Naive B cell (primary cell): ENCODE results near the gene REXO1. TPM values are rescaled to one million over a fixed set of nuclear protein-coding genes. Genes with fewer than 3 reads are reported as not detected.

ENCODE experiments used
- ATAC-seq, 2 donors: fragments of 150-1000 bp; cut with Tn5 transposase; 2 replicates each; pipeline ENCODE4 v1.10.0; 2021; ENCODE audit warnings: low read depth in 2 of 2, mild to moderate bottlenecking in 2 of 2, moderate library complexity in 2 of 2
- DNase-seq: peaks from one replicate; pipeline ENCODE4 v3.0.0; 2022
- H3K27ac Mint-ChIP-seq, 6 donors: one replicate each; pipeline ENCODE4 v1.8.0; 2020 to 2022; ENCODE audit warnings: mild to moderate bottlenecking in 6 of 6, mixed read lengths in 6 of 6, moderate library complexity in 5 of 6, inconsistent platforms in 2 of 6
- H3K27me3 Mint-ChIP-seq, 3 donors: one replicate each; pipeline ENCODE4 v1.8.0; 2021 to 2022; ENCODE audit warnings: mixed read lengths in 3 of 3, mild to moderate bottlenecking in 1 of 3
- H3K36me3 Mint-ChIP-seq, 2 donors: one replicate each; pipeline ENCODE4 v1.8.0; 2020 to 2022; ENCODE audit warnings: mixed read lengths in 2 of 2, inconsistent platforms in 1 of 2, mild to moderate bottlenecking in 1 of 2
- H3K4me1 Mint-ChIP-seq, 3 donors: one replicate each; pipeline ENCODE4 v1.8.0; 2020 to 2022; ENCODE audit warnings: mixed read lengths in 3 of 3, inconsistent platforms in 1 of 3, mild to moderate bottlenecking in 1 of 3, moderate library complexity in 1 of 3
- H3K4me3 Mint-ChIP-seq, 8 donors: one replicate each; pipeline ENCODE4 v1.8.0; 2020 to 2022; ENCODE audit warnings: mild to moderate bottlenecking in 8 of 8, mixed read lengths in 8 of 8, moderate library complexity in 8 of 8, inconsistent platforms in 2 of 8
- H3K9me3 Mint-ChIP-seq, 7 donors: one replicate each; pipeline ENCODE4 v1.8.0; 2020 to 2022; ENCODE audit warnings: mixed read lengths in 7 of 7, mild to moderate bottlenecking in 5 of 7, inconsistent platforms in 2 of 7, moderate library complexity in 1 of 7
- polyA plus RNA-seq, 6 donors: library from polyadenylated mRNA; unstranded; fragments of 300-500 nt; fragmentation: Illumina TruSeq; gene quantifications; one replicate each; pipeline ENCODE4 v1.2.3, GENCODE V29; 2021; ENCODE audit warnings: low read depth in 6 of 6

Gene REXO1
- polyA plus RNA-seq, 6 donors from 2014 or later: 0.96 to 18.1 (median 5.2) TPM

DNA sequence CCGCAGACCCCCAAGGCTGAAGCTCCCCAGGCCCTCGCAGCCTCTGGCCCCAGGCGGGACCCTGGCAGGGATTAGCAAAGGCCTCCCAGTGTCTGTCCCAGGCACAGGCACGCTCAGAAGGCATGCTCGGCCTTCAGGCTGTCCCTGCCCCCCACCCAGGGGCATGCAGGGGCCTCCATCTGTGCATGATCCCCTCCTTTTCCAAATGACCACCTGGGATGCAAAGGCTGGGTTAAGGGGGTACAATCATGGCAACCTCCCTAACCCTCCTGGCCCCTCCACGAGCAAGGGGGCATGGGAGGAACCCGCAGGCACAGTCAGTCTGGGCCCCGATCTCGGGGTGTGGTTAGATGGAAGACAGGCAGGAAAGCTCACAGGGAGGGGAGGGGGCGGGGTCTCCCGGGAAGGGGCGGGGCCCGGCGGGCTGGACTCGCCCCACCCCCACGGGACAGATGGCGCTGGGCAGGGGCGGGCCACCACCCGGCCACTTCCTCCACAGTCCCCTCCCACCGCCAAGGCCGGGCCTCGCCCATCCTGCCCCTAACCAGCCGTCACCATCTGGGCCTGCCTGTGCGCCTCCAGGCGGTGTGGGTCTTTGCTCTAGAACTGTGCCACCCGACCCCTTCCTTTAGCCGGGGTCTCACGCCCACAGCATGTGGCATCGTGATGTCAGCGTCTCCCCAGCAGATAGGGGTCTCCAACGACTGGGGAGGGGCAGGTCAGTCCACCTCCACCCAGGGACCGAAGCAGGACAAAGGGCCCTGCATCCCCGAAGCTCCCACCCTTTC, 7.0 kb upstream of the REXO1 start:
- DNase-seq (peak; percentile 63), ATAC-seq (peak; percentile 36 to 39)
- Mint-ChIP-seq H3K4me3 (peak overlapping the region; percentile 80 to 90 (median 85)), H3K27me3 (no peaks in the 10 kb centered on the region), H3K27ac (peak overlapping the region; percentile 65 to 91 (median 85)), H3K36me3 (no peaks in the 10 kb centered on the region), H3K4me1 (peaks cover 50 to 74% (median 59%) of the 10 kb centered on the region in 3 donors), H3K9me3 (no peaks in the 10 kb centered on the region)

DNA sequence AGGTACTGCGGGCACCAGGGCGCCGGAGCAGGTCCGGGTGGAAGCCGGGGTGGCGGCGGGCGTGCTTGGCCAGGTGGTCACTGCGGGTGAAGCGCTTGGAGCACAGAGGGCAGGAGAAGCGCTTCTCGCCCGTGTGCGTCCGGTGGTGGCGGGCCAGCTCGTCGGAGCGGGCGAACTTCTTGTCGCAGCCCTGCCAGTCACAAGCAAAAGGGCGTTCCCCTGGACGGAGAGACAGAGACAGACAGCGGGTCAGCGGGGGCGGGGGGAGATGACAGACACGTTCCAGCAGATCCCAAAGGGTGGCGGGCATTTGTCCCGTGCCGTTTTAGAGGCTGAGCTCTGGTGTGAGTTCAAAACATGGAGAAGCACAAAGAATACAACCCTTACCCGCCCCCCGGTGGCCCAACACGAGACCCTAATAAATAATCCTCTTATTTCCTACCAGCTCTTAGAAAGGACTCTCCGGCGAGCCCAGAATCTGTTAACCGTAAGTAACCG, 6.3 kb upstream of the REXO1 start:
- H3K27me3 Mint-ChIP-seq: no peaks in the 10 kb centered on the region
- H3K4me1 Mint-ChIP-seq: peaks cover 53 to 78% (median 62%) of the 10 kb centered on the region in 3 donors
- peak overlapping the region; percentile 53 to 87 (median 72) for H3K4me3 Mint-ChIP-seq
- DNase-seq (no peak), ATAC-seq (no peak)
- H3K9me3 Mint-ChIP-seq: no peaks in the 10 kb centered on the region
- no peaks in the 10 kb centered on the region for H3K36me3 Mint-ChIP-seq
- H3K27ac Mint-ChIP-seq: peak overlapping the region in 3 of 6 donors; percentile 47 to 86 (median 75)

DNA sequence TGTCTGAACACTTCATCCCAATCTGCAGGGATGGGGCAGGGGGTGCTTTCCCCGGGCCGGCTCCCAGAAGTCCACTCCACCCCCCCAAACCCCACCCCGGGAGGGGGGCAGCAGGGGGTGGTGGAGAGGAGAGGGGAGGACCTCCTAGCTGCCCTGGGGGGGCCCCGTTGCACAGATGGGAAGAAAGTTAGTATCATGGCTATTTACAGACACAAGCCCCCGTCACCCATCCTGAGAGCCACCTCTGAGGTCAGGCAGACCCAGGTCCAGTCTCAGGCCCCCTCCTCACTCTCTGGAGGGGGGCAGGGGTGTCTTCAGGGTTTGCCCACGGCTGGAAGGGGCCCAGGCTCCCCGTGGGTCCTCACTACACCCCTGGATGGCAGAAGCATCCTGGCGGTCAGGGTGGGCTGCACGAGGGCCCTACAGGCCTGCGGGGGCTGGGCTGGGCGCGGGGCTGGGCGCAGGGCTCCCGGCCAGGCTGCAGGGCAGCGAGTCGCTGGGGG, 5.8 kb upstream of the REXO1 start:
- Mint-ChIP-seq H3K27ac (no peak overlapping the region), H3K4me1 (peaks cover 50 to 73% (median 62%) of the 10 kb centered on the region in 3 donors), H3K9me3 (no peaks in the 10 kb centered on the region), H3K4me3 (no peak overlapping the region), H3K36me3 (no peaks in the 10 kb centered on the region), H3K27me3 (no peaks in the 10 kb centered on the region)
- DNase-seq (no peak), ATAC-seq (no peak)

DNA sequence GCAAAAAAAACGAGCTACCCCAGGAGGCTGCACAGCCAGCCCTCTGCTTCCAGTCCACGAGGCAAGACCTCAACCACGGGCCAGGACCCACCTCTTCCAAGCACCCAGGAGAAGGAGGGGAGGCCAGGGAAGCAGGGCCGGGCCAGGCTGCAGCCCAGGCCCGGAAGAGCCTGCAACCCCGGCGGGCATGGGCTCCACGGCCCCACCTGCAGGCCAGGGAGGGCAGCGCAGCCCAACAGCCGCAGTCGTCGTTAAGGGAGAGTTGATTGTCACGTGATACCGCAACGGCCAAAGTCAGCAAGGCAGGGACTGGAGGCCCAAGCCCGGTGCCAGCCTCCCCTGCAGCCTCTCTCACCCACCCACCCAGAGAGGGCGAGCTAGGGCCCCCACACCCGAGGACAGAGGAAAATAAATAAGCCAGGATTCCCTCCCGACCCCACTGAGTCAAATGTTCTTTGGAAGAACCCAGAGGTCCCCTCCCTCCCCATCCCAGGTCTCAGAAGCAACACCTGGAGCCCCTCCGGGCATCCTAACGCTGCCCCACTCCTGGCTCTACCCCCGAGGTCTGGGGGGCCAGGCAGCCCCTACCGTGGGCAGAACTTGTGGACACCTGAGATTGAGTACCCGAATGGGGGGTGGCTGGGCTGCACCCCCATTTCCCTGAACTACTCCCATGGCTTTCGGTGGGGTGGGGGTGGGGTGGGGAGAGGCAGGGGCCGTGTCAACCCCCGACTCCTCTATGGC, 5.2 kb upstream of the REXO1 start:
- ATAC-seq (peak; percentile 9 to 11), DNase-seq (peak; percentile 75)
- H3K9me3 Mint-ChIP-seq: no peaks in the 10 kb centered on the region
- no peaks in the 10 kb centered on the region for H3K27me3 Mint-ChIP-seq
- H3K4me3 Mint-ChIP-seq: peak overlapping the region; percentile 69 to 91 (median 80)
- no peaks in the 10 kb centered on the region for H3K36me3 Mint-ChIP-seq
- peaks cover 43 to 71% (median 61%) of the 10 kb centered on the region in 3 donors for H3K4me1 Mint-ChIP-seq
- H3K27ac Mint-ChIP-seq: peak overlapping the region in 5 of 6 donors; percentile 78 to 98 (median 91)

DNA sequence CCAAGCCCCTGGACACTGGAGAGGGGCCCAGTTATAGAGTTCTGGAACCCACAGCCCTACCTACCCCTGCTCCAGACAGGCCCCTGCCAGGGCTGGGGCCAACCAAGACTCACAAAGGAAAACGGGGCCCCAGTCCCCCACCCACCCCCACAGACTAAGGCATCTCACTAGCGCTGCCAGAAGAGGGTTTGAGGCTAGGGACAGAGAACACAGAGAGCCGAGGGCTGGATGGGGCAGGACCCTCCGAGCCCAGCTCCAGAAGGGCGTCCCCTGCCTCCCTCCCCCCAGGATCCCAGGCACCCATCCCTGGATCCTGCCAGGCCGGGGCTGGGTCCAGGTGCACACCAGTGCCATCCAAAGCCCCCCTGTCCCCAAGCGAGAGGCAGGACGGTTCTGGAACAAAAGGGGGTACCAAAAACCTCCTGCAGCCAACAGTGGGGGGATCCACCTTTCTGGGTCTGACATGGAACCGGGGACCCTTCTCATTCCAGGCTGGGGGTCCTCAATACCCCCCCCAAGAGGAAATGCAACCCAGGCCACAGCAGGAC, 4.4 kb upstream of the REXO1 start:
- peaks cover 35 to 64% (median 52%) of the 10 kb centered on the region in 3 donors for H3K4me1 Mint-ChIP-seq
- no peaks in the 10 kb centered on the region for H3K9me3 Mint-ChIP-seq
- ATAC-seq (no peak), DNase-seq (no peak)
- H3K27me3 Mint-ChIP-seq: no peaks in the 10 kb centered on the region
- no peaks in the 10 kb centered on the region for H3K36me3 Mint-ChIP-seq
- peak overlapping the region in 4 of 6 donors; percentile 52 to 81 (median 74) for H3K27ac Mint-ChIP-seq
- peak overlapping the region in 6 of 8 donors; percentile 5 to 84 (median 69) for H3K4me3 Mint-ChIP-seq

DNA sequence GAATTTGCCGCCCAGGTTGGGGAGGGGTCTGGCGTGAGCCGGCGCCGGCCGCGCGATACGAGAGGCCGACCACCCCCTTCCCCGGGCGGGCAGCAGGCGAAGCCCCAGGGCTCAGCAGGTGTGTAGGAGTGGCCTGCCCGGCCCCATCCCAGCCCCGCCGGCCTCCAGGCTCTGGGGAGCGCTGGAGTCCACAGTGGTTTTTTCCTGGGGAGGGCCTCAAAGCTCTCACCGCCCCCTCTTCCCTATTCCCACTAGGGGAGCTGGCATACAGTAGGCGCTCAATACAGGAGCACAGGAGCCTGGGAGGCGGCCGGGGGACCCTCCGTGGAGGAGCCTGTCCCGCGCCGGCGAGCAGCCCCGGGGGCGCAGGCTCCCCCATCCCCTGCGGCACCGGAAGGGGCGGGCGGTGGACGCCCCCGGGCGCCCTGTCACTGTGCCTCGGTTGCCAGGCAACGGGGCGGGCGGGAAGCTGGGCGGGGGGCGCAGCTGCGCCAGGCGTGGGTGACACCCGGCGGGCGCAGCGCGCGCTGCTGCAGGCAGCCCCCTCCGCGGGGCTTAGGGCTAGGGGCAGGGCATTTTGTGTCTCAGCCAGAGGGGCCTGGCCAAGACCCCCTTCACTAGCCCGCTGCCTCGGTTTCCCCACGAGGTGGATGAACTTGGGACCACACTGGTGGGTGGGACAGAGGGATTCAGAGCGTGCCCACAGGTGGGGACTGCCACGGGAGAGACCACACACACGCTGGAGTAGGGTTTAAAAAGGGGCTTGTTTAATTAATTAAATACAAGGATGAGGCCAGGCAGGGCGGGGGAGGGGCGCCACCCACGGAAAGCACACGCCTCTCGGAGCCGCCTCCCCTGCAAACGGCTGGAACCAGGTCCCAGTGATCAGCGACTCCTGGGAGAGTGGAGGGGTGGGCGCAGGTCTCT, 3.6 kb upstream of the REXO1 start:
- H3K36me3 Mint-ChIP-seq: no peaks in the 10 kb centered on the region
- H3K4me1 Mint-ChIP-seq: peaks cover 40 to 64% (median 55%) of the 10 kb centered on the region in 3 donors
- ATAC-seq (peak; percentile 19 to 25), DNase-seq (peak; percentile 71)
- peak overlapping the region in 6 of 8 donors; percentile 5 to 77 (median 46) for H3K4me3 Mint-ChIP-seq
- no peaks in the 10 kb centered on the region for H3K9me3 Mint-ChIP-seq
- H3K27me3 Mint-ChIP-seq: no peaks in the 10 kb centered on the region
- peak overlapping the region in 5 of 6 donors; percentile 49 to 92 (median 81) for H3K27ac Mint-ChIP-seq

DNA sequence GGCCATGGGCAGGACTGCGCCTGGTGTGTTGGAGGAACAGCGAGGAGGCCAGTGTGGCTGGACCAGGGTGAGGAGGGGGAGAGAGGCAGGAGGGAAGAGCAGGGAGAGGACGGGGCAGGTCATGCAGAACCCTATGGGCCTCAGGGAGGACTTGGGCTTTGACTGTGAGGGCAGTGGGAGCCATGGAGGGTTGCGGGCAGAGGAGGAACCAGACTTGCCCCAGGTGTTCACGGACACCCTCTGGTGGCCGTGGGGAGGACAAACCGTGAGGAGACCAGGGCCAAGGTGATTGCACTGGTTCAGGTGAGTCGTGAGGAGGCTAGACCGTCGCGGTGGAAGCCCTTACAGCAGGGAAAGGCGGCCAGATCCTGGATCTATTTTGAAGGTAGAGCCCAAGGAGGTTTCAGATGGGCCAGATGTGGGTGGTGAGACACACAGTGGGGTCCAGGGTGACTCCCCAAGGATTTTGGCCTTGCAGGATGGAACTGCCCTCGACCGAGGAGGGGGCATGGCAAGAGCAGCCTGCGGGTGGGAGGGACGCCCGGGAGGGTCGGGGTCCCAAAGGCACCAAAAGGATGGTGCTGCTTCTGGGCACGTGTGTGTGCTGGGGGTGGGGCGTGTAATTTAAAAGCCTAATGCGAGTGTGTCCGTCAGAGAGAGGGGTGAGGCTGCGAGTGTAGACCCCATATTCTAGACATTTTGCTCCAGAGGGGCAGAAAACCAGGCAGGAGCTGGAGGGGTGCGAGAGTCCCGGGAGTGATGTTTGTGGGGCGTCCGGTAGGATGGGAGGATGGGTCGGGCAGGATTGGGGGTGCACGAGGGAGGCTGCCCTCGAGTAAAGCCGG, 2.7 kb upstream of the REXO1 start:
- H3K4me1 Mint-ChIP-seq: peaks cover 41 to 67% (median 60%) of the 10 kb centered on the region in 3 donors
- H3K27me3 Mint-ChIP-seq: no peaks in the 10 kb centered on the region
- H3K9me3 Mint-ChIP-seq: no peaks in the 10 kb centered on the region
- DNase-seq (no peak), ATAC-seq (no peak)
- H3K4me3 Mint-ChIP-seq: peak overlapping the region; percentile 50 to 80 (median 72)
- H3K36me3 Mint-ChIP-seq: no peaks in the 10 kb centered on the region
- H3K27ac Mint-ChIP-seq: peak overlapping the region; percentile 68 to 97 (median 88)

DNA sequence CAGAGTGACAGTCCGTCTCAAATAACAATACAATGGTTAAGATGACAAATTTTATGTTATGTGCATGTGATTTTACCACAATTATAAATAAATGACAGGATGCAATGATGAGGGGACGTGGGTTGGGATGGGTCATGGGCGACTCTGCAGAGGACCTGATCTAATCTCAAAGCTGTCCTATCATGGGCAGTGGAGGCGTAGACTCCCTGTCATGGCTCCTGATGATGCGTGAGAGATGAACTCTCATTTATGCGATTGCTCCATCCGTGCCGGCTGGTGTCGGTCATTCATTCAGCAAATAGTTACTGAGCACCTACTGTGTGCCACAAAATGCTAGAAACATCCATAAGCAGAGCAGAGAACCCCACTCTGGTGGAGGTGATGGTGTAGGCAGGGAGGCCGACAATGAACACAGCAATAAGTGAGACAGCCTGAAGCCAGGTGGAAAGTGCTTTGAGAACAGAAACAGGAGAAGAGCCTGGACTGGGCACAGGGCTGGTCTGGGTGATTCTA, 1.7 kb upstream of the REXO1 start:
- Mint-ChIP-seq H3K27me3 (no peaks in the 10 kb centered on the region), H3K9me3 (no peaks in the 10 kb centered on the region), H3K27ac (peak overlapping the region; percentile 77 to 97 (median 88)), H3K4me1 (peaks cover 36 to 67% (median 58%) of the 10 kb centered on the region in 3 donors), H3K4me3 (peak overlapping the region in 5 of 8 donors; percentile 2 to 80 (median 62)), H3K36me3 (no peaks in the 10 kb centered on the region)
- ATAC-seq (no peak), DNase-seq (no peak)

DNA sequence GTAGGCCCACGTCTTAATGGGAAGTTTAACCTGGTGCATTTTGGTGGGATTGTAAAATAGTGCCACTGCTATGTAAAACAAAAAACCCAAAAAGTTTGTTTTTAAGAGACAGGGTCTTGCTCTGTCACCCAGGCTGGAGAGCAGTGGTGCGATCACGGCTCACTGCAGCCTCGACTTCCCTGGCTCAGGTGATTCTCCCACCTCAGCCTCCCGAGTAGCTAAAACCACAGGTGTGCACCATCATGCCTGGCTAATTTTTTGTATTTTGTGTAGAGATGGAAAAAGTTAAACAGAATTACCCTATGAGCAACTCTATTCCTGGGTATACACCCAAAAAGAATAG, 820 bp upstream of the REXO1 start:
- Mint-ChIP-seq H3K4me1 (peaks cover 39 to 73% (median 59%) of the 10 kb centered on the region in 3 donors), H3K9me3 (no peaks in the 10 kb centered on the region), H3K27ac (peak overlapping the region; percentile 92 to 97 (median 96)), H3K36me3 (no peaks in the 10 kb centered on the region), H3K4me3 (peak overlapping the region in 6 of 8 donors; percentile 49 to 89 (median 79)), H3K27me3 (no peaks in the 10 kb centered on the region)
- DNase-seq: no peak
- no peak for ATAC-seq

DNA sequence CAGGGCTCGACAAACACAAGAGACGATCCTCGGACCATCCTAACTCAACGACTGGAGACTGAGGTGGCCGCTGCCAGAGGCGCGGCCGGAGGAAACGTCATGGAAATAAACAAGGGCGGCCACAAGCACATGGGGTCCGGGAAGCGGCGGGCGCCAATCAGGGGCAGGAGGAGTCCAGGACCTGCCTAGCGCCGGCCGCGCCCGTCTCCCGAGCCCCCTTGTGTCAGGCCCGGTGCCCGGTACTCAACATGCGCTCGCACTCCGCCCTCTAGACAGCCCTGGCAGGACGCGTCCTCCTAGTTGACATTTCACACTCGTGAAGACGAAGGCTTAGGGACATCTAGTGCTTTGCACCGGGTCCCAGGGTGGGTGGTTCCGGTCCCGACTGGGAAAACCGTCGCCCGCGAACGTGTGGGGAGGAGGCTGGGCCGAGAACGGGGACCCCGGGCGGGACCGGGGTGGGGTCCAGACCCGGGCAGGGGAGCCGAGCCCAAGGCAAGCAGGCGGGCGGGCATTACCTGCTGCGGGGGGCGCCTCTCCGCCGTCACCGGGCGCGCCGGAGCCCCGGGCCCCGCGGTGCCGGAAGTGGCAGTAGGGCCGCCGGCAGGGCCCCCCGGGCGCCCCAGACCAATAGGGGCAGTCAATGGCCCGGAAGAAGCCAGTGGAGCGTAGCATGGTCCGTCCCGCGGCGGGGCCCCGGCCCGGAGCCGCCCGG, 442 bp downstream of the REXO1 start:
- no peaks in the 10 kb centered on the region for H3K9me3 Mint-ChIP-seq
- ATAC-seq (peak; percentile 4), DNase-seq (peak; percentile 39)
- peak overlapping the region; percentile 87 to 96 (median 94) for H3K27ac Mint-ChIP-seq
- H3K27me3 Mint-ChIP-seq: no peaks in the 10 kb centered on the region
- no peaks in the 10 kb centered on the region for H3K36me3 Mint-ChIP-seq
- H3K4me3 Mint-ChIP-seq: peak overlapping the region; percentile 83 to 95 (median 90)
- peaks cover 35 to 68% (median 56%) of the 10 kb centered on the region in 3 donors for H3K4me1 Mint-ChIP-seq

DNA sequence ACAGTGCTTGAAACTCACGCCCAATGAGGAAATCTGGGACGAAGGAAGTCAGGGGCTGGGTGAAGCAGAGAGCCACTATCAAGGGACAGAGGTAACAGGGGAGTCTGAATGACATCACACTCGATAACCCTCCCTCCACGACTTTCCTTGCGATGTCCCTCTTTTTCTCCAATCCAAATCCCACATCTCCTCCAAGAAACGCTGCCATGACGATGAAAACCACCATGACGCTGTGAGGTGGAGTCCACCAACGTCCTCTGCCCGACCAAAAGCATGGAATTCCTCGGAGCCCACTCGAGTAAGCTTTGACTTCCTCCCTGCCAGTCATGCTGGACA, 967 bp downstream of the REXO1 start:
- Mint-ChIP-seq H3K27me3 (no peaks in the 10 kb centered on the region), H3K36me3 (no peaks in the 10 kb centered on the region), H3K9me3 (no peaks in the 10 kb centered on the region), H3K27ac (peak overlapping the region; percentile 87 to 96 (median 94)), H3K4me1 (peaks cover 36 to 71% (median 61%) of the 10 kb centered on the region in 3 donors), H3K4me3 (peak overlapping the region; percentile 83 to 95 (median 90))
- DNase-seq (no peak), ATAC-seq (no peak)
